ENCODE data around the gene RWDD2A.
A peak's percentile ranks its signal among the peaks of the same experiment; 100 is the strongest.

RWDD2A gene

GRCh38 chr6:83199173-83199862 lies 6.2 kb downstream of the RWDD2A start:
- DNase-seq: no peak

DNA sequence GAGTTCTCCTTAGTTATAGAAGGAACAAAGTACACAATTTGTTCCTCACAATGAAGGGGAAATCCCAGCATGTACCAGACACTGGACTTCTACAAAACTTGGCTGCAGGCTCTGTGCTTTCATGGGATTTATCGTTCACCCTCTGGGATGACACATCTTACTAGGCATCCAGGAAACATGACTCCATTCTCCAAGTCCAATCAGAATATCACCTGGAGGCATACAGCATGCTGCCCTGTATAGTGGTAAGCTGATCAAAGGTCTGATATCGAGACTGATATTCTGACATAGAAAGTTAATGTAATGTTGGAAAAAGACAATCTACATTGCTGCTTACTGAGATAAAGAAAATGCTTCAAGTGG lies 6.7 kb downstream of the RWDD2A start:
- no peak for DNase-seq

DNA sequence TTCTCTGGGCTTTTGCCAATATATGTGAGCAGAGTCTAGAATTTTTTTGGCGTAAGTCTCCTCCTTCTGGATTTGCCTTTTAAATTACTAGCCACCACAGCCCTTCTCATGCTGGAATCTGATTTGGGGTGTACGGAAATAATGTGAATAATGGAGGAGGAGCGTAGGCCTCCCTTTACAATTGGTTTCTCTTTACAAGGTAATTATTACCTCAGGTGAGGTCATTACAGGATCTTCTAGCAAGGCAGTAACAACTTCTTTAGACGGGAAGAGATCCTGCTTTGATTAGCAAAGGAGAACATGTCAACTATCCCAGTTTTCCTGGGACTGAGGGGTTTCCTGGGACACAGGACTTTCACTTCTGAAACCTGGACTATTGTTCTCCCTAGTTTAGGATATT lies 8.9 kb downstream of the RWDD2A start:
- no peak for DNase-seq

- peak; percentile 57 for DNase-seq
These were observed 22.2 kb downstream of the RWDD2A start for GRCh38 chr6:83215131-83216047.

DNA sequence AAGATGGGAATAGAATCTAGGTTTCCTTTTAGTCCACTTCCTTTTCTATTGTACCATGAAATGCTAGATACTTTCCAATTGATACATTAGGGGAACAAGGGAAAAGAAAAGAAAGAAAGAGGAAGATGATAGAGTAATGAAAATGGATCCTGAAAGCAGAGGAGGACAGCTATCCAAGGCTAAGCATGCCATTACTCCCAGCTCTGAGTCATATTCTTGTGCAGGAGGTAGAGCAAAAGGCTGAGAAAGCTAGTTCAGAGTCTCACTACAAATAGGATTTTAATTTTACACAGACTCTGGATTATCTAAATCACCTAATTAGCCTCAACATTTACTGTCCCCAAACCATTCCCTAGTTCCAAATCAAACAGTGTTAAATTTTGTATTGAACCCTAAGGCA lies 23.6 kb downstream of the RWDD2A start:
- DNase-seq: no peak

- DNase-seq: no peak
These were observed 25.5 kb downstream of the RWDD2A start for GRCh38 chr6:83218646-83219045.

GRCh38 chr6:83220121-83220520 lies 27.0 kb downstream of the RWDD2A start:
- no peak for DNase-seq

DNA sequence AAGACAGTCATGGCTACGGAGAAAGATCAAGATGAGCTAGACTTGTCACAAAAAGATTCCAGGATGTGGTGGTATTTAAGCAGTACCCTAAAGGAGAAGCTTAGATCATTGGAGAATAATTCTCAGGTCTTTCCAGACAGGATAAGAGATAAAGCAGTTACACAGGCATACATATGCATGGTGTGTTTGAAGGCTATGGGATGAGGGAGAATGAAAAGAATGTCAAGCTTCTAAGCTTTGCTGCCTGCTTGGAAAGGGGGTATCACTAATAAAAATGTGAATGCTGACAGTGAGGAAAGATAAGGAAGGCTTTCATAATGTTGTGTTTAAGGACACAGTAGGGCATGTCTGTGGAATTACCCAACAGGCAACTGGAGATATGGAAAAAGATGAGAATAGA lies 28.1 kb downstream of the RWDD2A start:
- no peak for DNase-seq

DNA sequence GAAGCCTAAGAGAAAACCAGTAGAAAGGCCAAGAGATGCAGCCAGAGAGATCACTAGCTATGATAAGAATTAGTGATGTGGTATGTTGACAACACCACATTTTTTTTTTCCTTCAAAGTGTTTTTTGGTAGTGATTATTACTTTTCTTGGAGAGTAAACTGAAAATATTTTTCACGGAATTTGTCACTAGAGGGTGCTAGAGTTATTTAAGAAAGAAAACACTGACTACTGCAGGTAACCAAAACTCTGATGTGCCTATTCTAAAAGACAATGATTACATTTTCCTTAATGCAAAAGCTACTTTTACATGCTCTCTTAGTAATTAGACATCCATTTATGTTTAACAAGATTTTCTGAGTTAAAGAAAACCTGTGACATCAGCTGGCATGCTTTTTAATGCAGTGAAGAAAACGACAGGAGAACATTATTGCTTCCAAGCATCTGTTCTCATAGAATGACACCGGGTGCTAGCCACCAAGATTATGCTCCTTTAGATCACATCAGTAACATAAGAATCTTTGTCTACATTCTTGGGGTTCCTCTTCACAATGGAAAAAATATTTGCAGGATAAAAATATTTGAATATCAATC lies 28.8 kb downstream of the RWDD2A start:
- DNase-seq: peak; percentile 8

- no peak for DNase-seq
These were observed 33.4 kb downstream of the RWDD2A start for GRCh38 chr6:83226517-83226916.

- no peak for DNase-seq
These were observed 38.0 kb downstream of the RWDD2A start for GRCh38 chr6:83231146-83231545.

DNA sequence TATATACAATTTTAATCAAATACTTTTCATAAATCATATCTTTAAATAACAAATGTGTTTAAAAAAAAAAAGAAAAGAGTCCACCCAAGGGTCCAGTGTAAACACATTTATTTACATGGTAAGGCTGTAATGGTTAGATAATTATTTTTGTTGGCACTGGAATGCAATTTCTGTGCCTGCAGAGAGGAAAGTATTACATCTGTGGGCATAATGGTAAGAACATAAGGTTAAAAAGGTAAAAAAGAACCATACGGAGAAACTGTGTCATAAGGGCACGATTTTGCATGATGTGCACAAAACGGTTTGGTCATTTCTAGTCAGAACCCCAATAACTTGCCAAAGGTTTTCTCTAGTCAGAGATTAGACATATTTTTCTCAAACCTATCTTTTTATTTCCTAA lies 54.3 kb downstream of the RWDD2A start:
- DNase-seq: no peak
